Tracheal epithelial cell (primary cell): Measurements from ENCODE around the gene ELMO1. TPM values are rescaled to one million over a fixed set of nuclear protein-coding genes. Genes with fewer than 3 reads are reported as not detected.

ENCODE experiments used
- total RNA-seq: library from RNA; depleted of rRNA; stranded (reverse); fragments of >200 nt; gene quantifications from 2 replicates; pipeline ENCODE4 v1.2.1, GENCODE V29; 2014

ELMO1 gene, protein sequence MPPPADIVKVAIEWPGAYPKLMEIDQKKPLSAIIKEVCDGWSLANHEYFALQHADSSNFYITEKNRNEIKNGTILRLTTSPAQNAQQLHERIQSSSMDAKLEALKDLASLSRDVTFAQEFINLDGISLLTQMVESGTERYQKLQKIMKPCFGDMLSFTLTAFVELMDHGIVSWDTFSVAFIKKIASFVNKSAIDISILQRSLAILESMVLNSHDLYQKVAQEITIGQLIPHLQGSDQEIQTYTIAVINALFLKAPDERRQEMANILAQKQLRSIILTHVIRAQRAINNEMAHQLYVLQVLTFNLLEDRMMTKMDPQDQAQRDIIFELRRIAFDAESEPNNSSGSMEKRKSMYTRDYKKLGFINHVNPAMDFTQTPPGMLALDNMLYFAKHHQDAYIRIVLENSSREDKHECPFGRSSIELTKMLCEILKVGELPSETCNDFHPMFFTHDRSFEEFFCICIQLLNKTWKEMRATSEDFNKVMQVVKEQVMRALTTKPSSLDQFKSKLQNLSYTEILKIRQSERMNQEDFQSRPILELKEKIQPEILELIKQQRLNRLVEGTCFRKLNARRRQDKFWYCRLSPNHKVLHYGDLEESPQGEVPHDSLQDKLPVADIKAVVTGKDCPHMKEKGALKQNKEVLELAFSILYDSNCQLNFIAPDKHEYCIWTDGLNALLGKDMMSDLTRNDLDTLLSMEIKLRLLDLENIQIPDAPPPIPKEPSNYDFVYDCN
- 1.4 TPM in 1 of 2 replicates, not detected in the other for total RNA-seq

GRCh38 chr7:37448636-37449361 is at the start of gene ELMO1:
Gene ELMO1, minus strand, starts transcription at chr7:37448864. Its CDS starts 106,174 bp downstream, at chr7:37342690.

Other genes starting within 250 kb of the ELMO1 start
- gene GPR141, start 234.9 kb upstream of the ELMO1 start, total RNA-seq: 0.24 TPM in 1 of 2 replicates, not detected in the other